ENCODE data around the gene CACNA1G. TPM values are rescaled to one million over a fixed set of nuclear protein-coding genes. Genes with fewer than 3 reads are reported as not detected.

CACNA1G gene
- total and polyA plus RNA-seq, 10 donors, result 0.02 to 1.3 (median 0.09) TPM; not detected in 1

GRCh38 chr17:50527949-50528474, 32.5 kb upstream of the CACNA1G start:
- intact Hi-C loops (cut with DNase I; ENCODE audit: low total_unique reads), result no loop called here
- peaks cover 0 to 13% (median 6%) of the 10 kb centered on the region in 6 donors for H3K4me1 ChIP-seq

GRCh38 chr17:50529849-50530248, 30.7 kb upstream of the CACNA1G start:
- no peaks in the 10 kb centered on the region for H3K36me3 ChIP-seq
- no peak for DNase-seq
- WGBS, 5 donors, result 80 to 93% (median 85%) methylated on average over 7 of the region's 7 CpGs
- peaks cover 0 to 73% (median 34%) of the 10 kb centered on the region in 7 donors for H3K27me3 ChIP-seq (replicated peaks in 1 of 7)
- intact Hi-C loops (cut with DNase I; ENCODE audit: low total_unique reads), result no loop called here
- no peak overlapping the region for H3K4me3 ChIP-seq
- TF ChIP-seq CTCF (IDR thresholded peaks at IDR 0.05 in 8 of 11, conservative IDR thresholded peaks at IDR 0.05 in 3 of 11), result no peak
- TF ChIP-seq POLR2A (IDR thresholded peaks at IDR 0.05), result no peak
- no peak for TF ChIP-seq POLR2AphosphoS5 (IDR thresholded peaks at IDR 0.05)
- no peak overlapping the region for H3K27ac ChIP-seq
- no peaks in the 10 kb centered on the region for H3K9me3 ChIP-seq
- H3K4me1 ChIP-seq, result peaks cover 0 to 30% (median 16%) of the 10 kb centered on the region in 6 donors

More at GRCh38 chr17:50527949-50528474, 32.5 kb upstream of the CACNA1G start:
- no peaks in the 10 kb centered on the region for H3K36me3 ChIP-seq
- no peak for TF ChIP-seq POLR2A (IDR thresholded peaks at IDR 0.05)
- TF ChIP-seq CTCF (IDR thresholded peaks at IDR 0.05 in 8 of 11, conservative IDR thresholded peaks at IDR 0.05 in 3 of 11), result no peak
- no peak for TF ChIP-seq POLR2AphosphoS5 (IDR thresholded peaks at IDR 0.05)
- no peaks in the 10 kb centered on the region for H3K9me3 ChIP-seq
- H3K27me3 ChIP-seq (replicated peaks in 1 of 7), result peaks cover 0 to 55% (median 32%) of the 10 kb centered on the region in 7 donors
- no peak for DNase-seq
- WGBS, 5 donors, result 49 to 85% (median 83%) methylated on average over 1 to 4 of the region's 4 CpGs
- no peak overlapping the region for H3K27ac ChIP-seq
- H3K4me3 ChIP-seq, result no peak overlapping the region

GRCh38 chr17:50531428-50532025, 29.0 kb upstream of the CACNA1G start:
- H3K36me3 ChIP-seq, result no peaks in the 10 kb centered on the region
- H3K27me3 ChIP-seq (replicated peaks in 1 of 7), result peaks cover 0 to 73% (median 34%) of the 10 kb centered on the region in 7 donors
- H3K27ac ChIP-seq, result no peak overlapping the region
- TF ChIP-seq POLR2AphosphoS5 (IDR thresholded peaks at IDR 0.05) (no peak), POLR2A (IDR thresholded peaks at IDR 0.05) (no peak), CTCF (IDR thresholded peaks at IDR 0.05 in 8 of 11, conservative IDR thresholded peaks at IDR 0.05 in 3 of 11) (no peak)
- intact Hi-C loops (cut with DNase I; ENCODE audit: low total_unique reads), result no loop called here
- no peak for DNase-seq
- H3K9me3 ChIP-seq, result no peaks in the 10 kb centered on the region
- 55 to 80% (median 72%) methylated on average over 6 of the region's 6 CpGs for WGBS, 5 donors
- peaks cover 0 to 30% (median 16%) of the 10 kb centered on the region in 6 donors for H3K4me1 ChIP-seq
- H3K4me3 ChIP-seq, result no peak overlapping the region

- no peaks in the 10 kb centered on the region for H3K9me3 ChIP-seq
- DNase-seq, result no peak
- peaks cover 0 to 30% (median 16%) of the 10 kb centered on the region in 6 donors for H3K4me1 ChIP-seq
- peaks cover 0 to 73% (median 34%) of the 10 kb centered on the region in 7 donors for H3K27me3 ChIP-seq (replicated peaks in 1 of 7)
- H3K36me3 ChIP-seq, result no peaks in the 10 kb centered on the region
- peak within 1 kb of the TSS in 1 of 8 donors; percentile 18 for H3K4me3 ChIP-seq
- H3K27ac ChIP-seq, result no peak within 1 kb of the TSS
- intact Hi-C loops (cut with DNase I; ENCODE audit: low total_unique reads), result no loop called here
- WGBS, 5 donors, result 0 to 5% (median 2%) methylated on average over 6 to 21 of the region's 21 CpGs
- TF ChIP-seq POLR2AphosphoS5 (IDR thresholded peaks at IDR 0.05) (no peak), POLR2A (IDR thresholded peaks at IDR 0.05) (no peak), CTCF (IDR thresholded peaks at IDR 0.05 in 8 of 11, conservative IDR thresholded peaks at IDR 0.05 in 3 of 11) (no peak)
These were observed 28.0 kb upstream of the CACNA1G start, which contains the start of gene EPN3 for GRCh38 chr17:50532452-50533024. Gene EPN3 (plus strand): TSS chr17:50532735. CDS start chr17:50536557, 3,822 bp downstream.

Measured in spleen (tissue), 11 donors.